Tibial artery (tissue), 4 donors: Measurements from ENCODE around the gene KCTD3.

Source experiments
- DNase-seq, 2 donors: peaks; one replicate each; pipeline ENCODE4 v3.0.0-alpha.2; 2019
- H3K27ac ChIP-seq, 2 donors: fragments of 200-600 bp; sonication (generic) in 1 of 2; 1 replicate in 1 of 2; 2 replicates in 1 of 2; pipeline ENCODE4 v1.5.1; 2018 to 2019; ENCODE audit warnings: mild to moderate bottlenecking in 1 of 2
- H3K27me3 ChIP-seq, 2 donors: fragments of 200-600 bp; sonication (generic) in 1 of 2; one replicate each; pipeline versions ENCODE4 v1.5.1 to v1.6.0; 2016 to 2019
- H3K36me3 ChIP-seq, 3 donors: fragments of 200-600 bp; sonication (generic) in 2 of 3; one replicate each; pipeline ENCODE4 v1.5.1; 2016 to 2019; ENCODE audit warnings: mild to moderate bottlenecking in 2 of 3
- H3K4me1 ChIP-seq, 4 donors: fragments of 200-600 bp; sonication (generic) in 2 of 4; 1 replicate in 3 of 4; 2 replicates in 1 of 4; pipeline ENCODE4 v1.5.1; 2016 to 2019
- H3K4me3 ChIP-seq, 2 donors: fragments of 200-600 bp; sonication (generic) in 1 of 2; 1 replicate in 1 of 2; 2 replicates in 1 of 2; pipeline ENCODE4 v1.5.1; 2018 to 2019; ENCODE audit warnings: mild to moderate bottlenecking in 2 of 2
- H3K9me3 ChIP-seq, 3 donors: fragments of 200-600 bp; sonication (generic) in 1 of 3; one replicate each; pipeline ENCODE4 v1.5.1; 2016 to 2019
- intact Hi-C: fragments of 100-400 bp; cut with DNase I; formaldehyde crosslinking; loops from one replicate; pipeline ENCODE4 v1.15.0; 2023; ENCODE audit warnings: low total_unique reads
- TF ChIP-seq, protein P1 (sequence below), 2 experiments: fragments of 200-600 bp in 1 of 2; fragments of 450-650 bp in 1 of 2; IDR thresholded peaks; one replicate each; pipeline ENCODE4 v1.5.1; 2017 to 2019; ENCODE audit warnings: antibody characterized with exemption in 2 of 2, mild to moderate bottlenecking in 1 of 2, moderate library complexity in 1 of 2

The KCTD3 gene

DNA sequence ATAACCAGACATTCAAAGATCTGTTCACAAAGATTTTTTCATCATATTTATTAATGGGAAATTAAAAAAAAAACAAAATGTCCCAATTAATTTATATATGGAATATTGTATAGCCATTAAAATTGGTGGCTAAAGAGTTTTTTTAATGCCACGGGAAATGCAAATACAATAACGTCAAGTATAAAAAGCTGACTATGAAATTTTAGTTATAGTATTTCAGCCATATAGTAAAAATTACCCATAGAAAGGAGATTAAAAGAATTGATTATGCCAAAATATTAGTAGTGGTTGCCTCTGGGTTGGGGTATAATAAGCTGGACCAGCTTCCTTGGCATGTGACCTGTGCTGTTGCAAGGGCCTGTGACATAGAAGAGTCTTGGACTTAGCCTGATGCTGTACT, 78.8 kb downstream of the KCTD3 start:
- H3K9me3 ChIP-seq, result no peaks in the 10 kb centered on the region
- H3K4me1 ChIP-seq, result no peaks in the 10 kb centered on the region
- TF ChIP-seq, protein P1, sequence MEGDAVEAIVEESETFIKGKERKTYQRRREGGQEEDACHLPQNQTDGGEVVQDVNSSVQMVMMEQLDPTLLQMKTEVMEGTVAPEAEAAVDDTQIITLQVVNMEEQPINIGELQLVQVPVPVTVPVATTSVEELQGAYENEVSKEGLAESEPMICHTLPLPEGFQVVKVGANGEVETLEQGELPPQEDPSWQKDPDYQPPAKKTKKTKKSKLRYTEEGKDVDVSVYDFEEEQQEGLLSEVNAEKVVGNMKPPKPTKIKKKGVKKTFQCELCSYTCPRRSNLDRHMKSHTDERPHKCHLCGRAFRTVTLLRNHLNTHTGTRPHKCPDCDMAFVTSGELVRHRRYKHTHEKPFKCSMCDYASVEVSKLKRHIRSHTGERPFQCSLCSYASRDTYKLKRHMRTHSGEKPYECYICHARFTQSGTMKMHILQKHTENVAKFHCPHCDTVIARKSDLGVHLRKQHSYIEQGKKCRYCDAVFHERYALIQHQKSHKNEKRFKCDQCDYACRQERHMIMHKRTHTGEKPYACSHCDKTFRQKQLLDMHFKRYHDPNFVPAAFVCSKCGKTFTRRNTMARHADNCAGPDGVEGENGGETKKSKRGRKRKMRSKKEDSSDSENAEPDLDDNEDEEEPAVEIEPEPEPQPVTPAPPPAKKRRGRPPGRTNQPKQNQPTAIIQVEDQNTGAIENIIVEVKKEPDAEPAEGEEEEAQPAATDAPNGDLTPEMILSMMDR (IDR thresholded peaks at IDR 0.05), result no peak
- no peak for DNase-seq
- intact Hi-C loops, result no loop called here
- no peak overlapping the region for H3K27ac ChIP-seq
- no peaks in the 10 kb centered on the region for H3K27me3 ChIP-seq
- H3K36me3 ChIP-seq, result no peaks in the 10 kb centered on the region
- H3K4me3 ChIP-seq, result no peak overlapping the region

DNA sequence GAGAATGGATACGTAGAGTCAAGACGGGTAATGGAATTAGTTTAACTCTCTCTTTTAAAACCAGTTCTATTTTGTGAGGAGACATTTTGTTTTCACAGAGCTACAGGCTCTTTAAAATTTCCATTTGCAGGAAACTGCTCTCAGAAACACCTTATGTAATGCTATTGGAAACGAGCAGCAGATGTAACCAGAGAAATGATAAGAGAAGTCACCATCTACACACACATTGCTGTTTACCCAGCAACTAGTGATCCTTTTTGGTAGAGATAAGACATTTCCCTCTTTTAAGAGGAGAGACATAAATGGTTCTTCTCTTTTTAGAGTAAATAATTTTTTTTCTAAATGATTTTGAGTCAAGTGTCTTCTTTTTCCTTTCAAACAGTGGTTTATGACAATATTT, 80.6 kb downstream of the KCTD3 start:
- no peak overlapping the region for H3K27ac ChIP-seq
- no peak overlapping the region for H3K4me3 ChIP-seq
- no peaks in the 10 kb centered on the region for H3K36me3 ChIP-seq
- intact Hi-C loops, result no loop called here
- TF ChIP-seq, protein P1 (IDR thresholded peaks at IDR 0.05), result no peak
- no peaks in the 10 kb centered on the region for H3K27me3 ChIP-seq
- no peaks in the 10 kb centered on the region for H3K4me1 ChIP-seq
- H3K9me3 ChIP-seq, result no peaks in the 10 kb centered on the region
- DNase-seq, result no peak

DNA sequence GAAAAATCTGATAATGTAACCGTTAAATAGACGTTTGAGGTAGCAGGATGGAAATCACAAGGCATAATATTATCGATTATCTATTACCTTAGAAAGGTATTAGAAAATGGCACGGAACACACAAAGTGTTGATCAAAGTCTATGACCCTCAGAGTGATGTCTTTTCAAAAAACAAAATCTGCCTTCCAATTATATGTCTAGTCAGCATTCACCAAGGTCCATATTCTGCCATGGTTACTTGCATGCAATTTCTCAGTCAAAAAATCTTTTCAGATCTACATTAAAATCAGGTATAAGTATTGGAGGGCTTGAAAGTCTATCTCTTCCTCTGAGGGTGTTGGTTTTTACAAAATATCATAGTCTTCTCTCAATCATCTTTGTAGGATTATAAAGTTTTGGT, 81.9 kb downstream of the KCTD3 start:
- Histone ChIP-seq H3K4me1 (no peaks in the 10 kb centered on the region), H3K27ac (no peak overlapping the region), H3K4me3 (no peak overlapping the region), H3K27me3 (no peaks in the 10 kb centered on the region), H3K9me3 (no peaks in the 10 kb centered on the region), H3K36me3 (no peaks in the 10 kb centered on the region)
- TF ChIP-seq, protein P1 (IDR thresholded peaks at IDR 0.05), result no peak
- DNase-seq, result no peak
- intact Hi-C loops, result no loop called here

DNA sequence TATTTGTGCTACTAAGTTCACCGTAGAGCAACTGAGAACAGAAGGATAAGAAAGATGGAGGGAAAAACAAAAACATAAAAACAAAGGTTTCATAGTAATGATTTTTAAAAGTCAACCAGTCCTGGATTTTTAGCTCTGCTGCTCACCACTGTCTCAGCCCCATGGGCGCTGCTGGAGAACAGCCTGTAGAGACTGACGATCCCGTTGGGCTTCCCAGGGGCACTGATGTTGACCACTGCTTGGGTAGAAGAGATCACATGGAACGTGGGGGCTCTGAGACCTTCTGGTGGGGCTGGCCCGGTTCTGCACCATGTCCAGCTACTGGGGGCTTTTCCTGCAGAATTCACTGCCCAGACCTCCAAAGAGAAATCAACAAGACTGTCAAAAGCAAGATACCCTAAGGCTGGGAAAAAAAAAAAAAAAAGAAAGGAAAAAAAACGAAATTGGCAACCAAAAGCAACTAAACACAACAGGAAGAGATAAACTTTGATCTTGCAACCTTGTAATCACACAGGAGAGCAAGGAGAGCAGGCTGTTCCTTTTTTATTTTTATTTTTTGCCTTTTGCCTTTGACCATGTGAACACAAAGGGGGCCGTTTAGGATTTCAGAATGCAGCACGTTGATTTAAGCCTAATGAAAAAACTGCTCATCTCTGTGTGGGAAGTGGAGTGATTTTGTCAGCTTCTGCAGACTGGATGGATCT, 83.5 kb downstream of the KCTD3 start:
- DNase-seq, result no peak
- Histone ChIP-seq H3K9me3 (no peaks in the 10 kb centered on the region), H3K27me3 (no peaks in the 10 kb centered on the region), H3K4me1 (no peaks in the 10 kb centered on the region), H3K4me3 (no peak overlapping the region), H3K27ac (no peak overlapping the region), H3K36me3 (no peaks in the 10 kb centered on the region)
- TF ChIP-seq, protein P1 (IDR thresholded peaks at IDR 0.05), result no peak
- intact Hi-C loops, result no loop called here

DNA sequence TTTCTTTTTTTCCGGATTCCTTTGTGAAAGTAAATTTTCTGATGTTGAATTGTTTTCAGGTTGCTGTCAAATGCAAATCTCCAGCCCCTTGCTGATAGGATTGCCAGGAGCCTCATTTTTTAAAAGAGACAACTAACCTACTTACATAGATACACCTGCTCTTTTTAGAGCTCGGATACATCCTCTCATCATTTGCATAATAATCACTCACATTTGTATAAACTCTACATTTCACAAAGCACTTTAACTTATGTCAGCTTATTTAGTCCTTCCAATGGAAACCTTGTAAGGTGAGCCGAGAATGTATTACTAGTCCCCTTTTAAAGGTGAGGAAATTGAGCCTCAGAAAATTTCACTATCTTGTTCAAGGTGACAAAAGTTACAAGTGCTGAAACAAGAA, 84.8 kb downstream of the KCTD3 start:
- Histone ChIP-seq H3K36me3 (no peaks in the 10 kb centered on the region), H3K27me3 (no peaks in the 10 kb centered on the region), H3K4me1 (no peaks in the 10 kb centered on the region), H3K27ac (no peak overlapping the region), H3K4me3 (no peak overlapping the region), H3K9me3 (no peaks in the 10 kb centered on the region)
- TF ChIP-seq, protein P1 (IDR thresholded peaks at IDR 0.05), result no peak
- intact Hi-C loops, result no loop called here
- no peak for DNase-seq

DNA sequence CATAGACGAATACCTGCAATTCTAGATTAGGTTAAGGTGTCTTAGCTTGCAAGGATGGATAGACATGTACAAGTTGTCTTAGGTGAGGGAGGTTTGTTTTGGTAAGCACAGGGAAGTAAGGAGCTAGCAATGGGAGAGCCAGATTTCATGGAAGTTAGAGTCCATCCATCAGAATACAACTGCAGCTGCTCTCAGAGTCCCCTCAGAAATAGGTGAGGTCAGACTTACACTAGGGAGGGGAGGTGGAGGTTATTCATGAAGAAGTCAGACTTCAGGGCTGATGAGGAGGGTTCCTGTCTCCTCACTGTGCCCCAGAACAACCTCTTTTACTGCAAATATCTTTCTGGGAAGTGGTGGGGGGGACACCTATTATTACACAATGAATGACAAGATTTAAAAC, 85.3 kb downstream of the KCTD3 start:
- no peak for DNase-seq
- Histone ChIP-seq H3K4me1 (no peaks in the 10 kb centered on the region), H3K36me3 (no peaks in the 10 kb centered on the region), H3K9me3 (no peaks in the 10 kb centered on the region), H3K27ac (no peak overlapping the region), H3K27me3 (no peaks in the 10 kb centered on the region), H3K4me3 (no peak overlapping the region)
- TF ChIP-seq, protein P1 (IDR thresholded peaks at IDR 0.05), result no peak
- intact Hi-C loops, result no loop called here
